Erythroblast (primary cell): ENCODE results near the gene PIAS2.

Experiments used
- GATA1 ChIP-seq: IDR thresholded peaks from 2 replicates; pipeline ENCODE4 v1.6.1; 2011; ENCODE audit warnings: low read depth, mild to moderate bottlenecking, control low read depth, low read length, moderate library complexity
- POLR2A ChIP-seq: IDR thresholded peaks from 2 replicates; pipeline ENCODE4 v1.6.1; 2011; ENCODE audit warnings: mild to moderate bottlenecking, low read length

DNA sequence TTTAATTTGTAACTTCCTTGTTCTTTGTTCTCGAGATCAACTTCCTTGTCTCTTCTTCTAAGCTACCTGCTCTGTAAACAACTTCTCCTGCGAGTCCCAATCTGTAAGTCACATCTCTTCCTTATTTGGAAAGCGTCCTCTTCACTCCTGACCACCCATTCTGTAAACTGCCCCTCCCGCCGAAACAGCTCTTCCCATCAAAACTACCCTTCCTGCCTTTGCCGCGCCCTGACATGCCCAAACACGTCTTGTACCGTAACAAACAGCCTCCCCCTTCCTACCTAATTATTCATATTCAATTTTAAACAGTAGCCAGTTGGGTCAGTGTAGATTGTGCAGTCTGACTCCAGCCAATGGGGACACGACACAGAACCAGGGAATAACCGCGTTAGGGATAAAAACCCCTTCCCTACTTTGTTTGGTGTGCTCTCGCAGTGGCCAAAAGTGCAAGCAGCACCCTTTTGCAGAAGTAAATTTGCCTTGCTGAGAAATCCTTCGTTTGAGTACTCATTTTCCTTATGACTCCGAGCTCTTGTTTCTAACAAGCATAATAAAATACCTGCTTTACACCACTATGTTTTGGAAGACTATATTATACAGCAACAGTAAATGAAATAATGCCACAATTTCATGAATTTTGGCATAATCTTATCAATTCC lies 39.8 kb downstream of the PIAS2 start:
- TF ChIP-seq POLR2A (no peak), GATA1 (no peak)
